Measurements from ENCODE around the gene VANGL2.

Gene VANGL2

GRCh38 chr1:160432371-160432786 lies 32.0 kb downstream of the VANGL2 start:
- Histone ChIP-seq H3K9ac (ENCODE audit: low read depth, low read length) (no peak overlapping the region), H3K4me3 (ENCODE audit: low read length) (no peak overlapping the region), H3K4me2 (ENCODE audit: low read length) (no peak overlapping the region), H3K4me1 (ENCODE audit: control insufficient read depth, insufficient read depth, low read length) (no peaks in the 10 kb centered on the region), H3K36me3 (ENCODE audit: insufficient read depth, low read length) (no peaks in the 10 kb centered on the region), H3K27me3 (ENCODE audit: control insufficient read depth, insufficient read depth, low read length) (peaks cover 15% of the 10 kb centered on the region), H3K9me3 (replicated peaks; ENCODE audit: low read length) (no peaks in the 10 kb centered on the region)

DNA sequence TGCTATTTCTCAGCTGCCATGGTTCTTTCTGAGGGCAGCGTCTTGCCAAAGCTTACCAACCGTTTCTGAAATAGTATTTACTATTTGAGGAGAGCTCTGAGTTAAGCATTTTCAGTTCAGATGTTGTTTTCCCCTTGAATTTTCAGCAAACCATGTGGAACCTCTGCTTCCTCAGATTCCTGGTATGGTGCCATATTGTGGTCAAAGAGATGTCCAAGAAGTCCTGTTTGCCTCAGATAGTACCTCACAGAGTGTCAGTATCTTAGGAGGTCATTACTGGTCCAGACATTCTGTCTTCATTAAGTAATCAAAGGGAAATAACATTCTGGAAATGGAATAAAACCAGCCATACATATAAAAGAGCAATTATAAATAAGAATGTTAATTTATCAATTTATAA lies 36.6 kb downstream of the VANGL2 start:
- no peaks in the 10 kb centered on the region for H3K4me1 ChIP-seq (ENCODE audit: control insufficient read depth, insufficient read depth, low read length)
- no peaks in the 10 kb centered on the region for H3K36me3 ChIP-seq (ENCODE audit: insufficient read depth, low read length)
- no peak overlapping the region for H3K9ac ChIP-seq (ENCODE audit: low read depth, low read length)
- no peaks in the 10 kb centered on the region for H3K9me3 ChIP-seq (replicated peaks; ENCODE audit: low read length)
- H3K27me3 ChIP-seq (ENCODE audit: control insufficient read depth, insufficient read depth, low read length), result peaks cover 9% of the 10 kb centered on the region
- H3K4me2 ChIP-seq (ENCODE audit: low read length), result no peak overlapping the region
- no peak overlapping the region for H3K4me3 ChIP-seq (ENCODE audit: low read length)

DNA sequence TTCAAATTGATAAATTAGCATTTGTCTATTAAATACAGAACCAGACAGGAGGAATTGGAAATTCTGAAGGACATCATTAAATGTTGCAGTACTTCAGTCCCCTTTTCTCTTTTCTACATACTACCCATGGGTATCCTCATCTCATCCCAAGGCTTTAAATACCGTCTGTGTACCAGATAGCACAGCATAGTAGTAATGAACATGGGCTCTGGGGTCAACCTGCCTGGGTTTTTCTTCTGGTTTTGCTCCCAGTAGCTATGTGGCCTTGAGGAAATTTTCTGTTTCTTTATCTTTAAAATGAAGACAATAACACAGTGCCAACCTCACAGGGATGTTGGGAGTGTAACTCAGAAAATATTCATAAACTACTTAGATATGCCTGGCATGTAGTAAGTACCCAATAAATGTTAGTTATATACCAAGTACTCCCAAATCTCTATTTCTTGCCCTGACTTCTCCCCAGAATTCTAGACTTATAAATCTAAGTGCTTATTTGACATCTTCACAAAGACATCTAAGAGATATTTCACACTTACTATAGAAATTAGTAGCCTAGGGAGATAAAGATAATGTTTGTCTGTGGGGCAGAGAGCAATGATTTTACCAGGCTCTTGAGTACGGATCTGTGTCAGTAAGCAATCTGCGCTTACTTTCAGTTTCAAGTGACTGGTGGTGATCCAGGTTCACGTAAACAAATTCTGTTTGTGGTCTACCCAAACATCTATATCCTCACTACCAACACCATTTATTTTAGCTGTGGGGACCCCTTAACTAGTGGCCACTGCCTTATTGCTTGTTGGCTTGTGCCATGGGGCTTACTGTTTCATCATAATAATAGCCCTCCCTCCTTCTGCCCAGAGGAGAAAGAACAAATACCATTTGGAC lies 37.3 kb downstream of the VANGL2 start:
- no peaks in the 10 kb centered on the region for H3K9me3 ChIP-seq (replicated peaks; ENCODE audit: low read length)
- H3K4me2 ChIP-seq (ENCODE audit: low read length), result peak overlapping the region; percentile 41
- no peaks in the 10 kb centered on the region for H3K36me3 ChIP-seq (ENCODE audit: insufficient read depth, low read length)
- no peak overlapping the region for H3K4me3 ChIP-seq (ENCODE audit: low read length)
- peaks cover 9% of the 10 kb centered on the region for H3K27me3 ChIP-seq (ENCODE audit: control insufficient read depth, insufficient read depth, low read length)
- no peaks in the 10 kb centered on the region for H3K4me1 ChIP-seq (ENCODE audit: control insufficient read depth, insufficient read depth, low read length)
- H3K9ac ChIP-seq (ENCODE audit: low read depth, low read length), result no peak overlapping the region

DNA sequence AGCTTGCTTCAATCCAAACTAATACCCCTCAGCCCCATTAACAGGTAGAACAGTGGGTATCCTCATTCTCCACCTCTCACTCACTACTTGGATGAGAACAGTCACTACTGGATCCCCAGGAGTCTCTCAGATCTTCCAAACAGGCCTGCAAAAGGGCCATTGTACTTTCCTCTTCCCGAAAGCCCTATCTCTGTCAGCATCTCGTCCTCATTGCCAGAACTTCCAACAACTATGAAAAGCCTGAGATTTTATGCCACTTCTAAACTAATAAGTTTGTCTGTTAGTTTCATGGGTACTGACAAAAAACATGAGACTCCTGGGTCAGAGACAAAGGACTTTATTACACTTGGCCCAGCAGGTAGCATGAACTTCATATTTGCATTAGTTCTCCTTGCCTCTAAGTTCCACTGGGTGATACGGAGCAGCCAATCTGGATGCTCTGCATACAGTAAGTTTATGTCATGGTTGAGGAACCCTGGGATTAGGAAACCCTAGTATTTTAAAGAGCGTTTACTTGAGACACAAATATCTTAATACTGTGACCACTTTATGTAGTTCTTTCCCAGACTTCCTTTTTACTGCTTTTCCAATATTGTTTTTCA lies 38.1 kb downstream of the VANGL2 start:
- Histone ChIP-seq H3K9me3 (replicated peaks; ENCODE audit: low read length) (no peaks in the 10 kb centered on the region), H3K9ac (ENCODE audit: low read depth, low read length) (no peak overlapping the region), H3K4me1 (ENCODE audit: control insufficient read depth, insufficient read depth, low read length) (no peaks in the 10 kb centered on the region), H3K4me3 (ENCODE audit: low read length) (no peak overlapping the region), H3K27me3 (ENCODE audit: control insufficient read depth, insufficient read depth, low read length) (peaks cover 9% of the 10 kb centered on the region), H3K4me2 (ENCODE audit: low read length) (peak overlapping the region; percentile 41), H3K36me3 (ENCODE audit: insufficient read depth, low read length) (no peaks in the 10 kb centered on the region)

DNA sequence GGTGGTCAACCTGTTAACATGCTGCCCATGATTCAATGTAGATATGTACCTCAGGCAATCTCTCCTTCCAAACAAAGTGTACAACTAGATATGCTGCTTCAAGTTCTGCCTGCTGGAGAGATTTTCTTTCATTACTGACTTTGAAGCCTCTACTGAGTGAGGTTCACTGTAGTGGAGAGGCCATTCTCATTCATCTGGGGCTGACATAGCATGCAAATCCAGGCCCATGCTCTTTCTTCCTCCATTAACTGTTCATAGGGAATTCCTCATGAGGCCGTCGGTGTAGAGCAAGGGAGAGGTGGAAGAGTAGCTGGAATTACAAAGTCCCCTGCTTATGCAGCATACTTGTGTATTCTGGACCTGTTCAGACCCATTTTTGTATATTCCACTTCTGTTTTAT lies 38.6 kb downstream of the VANGL2 start:
- H3K4me1 ChIP-seq (ENCODE audit: control insufficient read depth, insufficient read depth, low read length), result no peaks in the 10 kb centered on the region
- H3K9me3 ChIP-seq (replicated peaks; ENCODE audit: low read length), result no peaks in the 10 kb centered on the region
- H3K27me3 ChIP-seq (ENCODE audit: control insufficient read depth, insufficient read depth, low read length), result peaks cover 7% of the 10 kb centered on the region
- H3K4me2 ChIP-seq (ENCODE audit: low read length), result no peak overlapping the region
- H3K9ac ChIP-seq (ENCODE audit: low read depth, low read length), result no peak overlapping the region
- H3K4me3 ChIP-seq (ENCODE audit: low read length), result no peak overlapping the region
- H3K36me3 ChIP-seq (ENCODE audit: insufficient read depth, low read length), result no peaks in the 10 kb centered on the region

DNA sequence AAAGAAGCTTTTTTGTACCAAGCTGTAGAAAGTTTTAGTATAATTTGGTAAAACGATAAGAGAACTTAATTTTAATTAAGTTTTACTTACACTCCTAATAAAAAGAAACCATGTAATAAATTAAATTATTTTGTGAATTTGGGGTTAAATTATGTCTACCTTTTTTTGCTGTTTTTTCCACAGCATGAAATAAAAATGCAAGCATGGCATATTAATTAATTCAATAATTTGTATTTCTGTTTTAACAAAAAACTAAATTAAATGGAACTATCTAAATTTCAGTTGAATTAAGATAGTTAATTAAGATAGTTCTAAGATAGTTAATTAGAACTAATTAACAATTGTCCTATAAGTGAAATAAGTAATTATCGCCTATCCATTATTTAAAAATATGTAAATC lies 39.4 kb downstream of the VANGL2 start:
- Histone ChIP-seq H3K36me3 (ENCODE audit: insufficient read depth, low read length) (no peaks in the 10 kb centered on the region), H3K27me3 (ENCODE audit: control insufficient read depth, insufficient read depth, low read length) (peaks cover 6% of the 10 kb centered on the region), H3K4me1 (ENCODE audit: control insufficient read depth, insufficient read depth, low read length) (no peaks in the 10 kb centered on the region), H3K9me3 (replicated peaks; ENCODE audit: low read length) (no peaks in the 10 kb centered on the region), H3K9ac (ENCODE audit: low read depth, low read length) (no peak overlapping the region), H3K4me2 (ENCODE audit: low read length) (no peak overlapping the region), H3K4me3 (ENCODE audit: low read length) (no peak overlapping the region)

DNA sequence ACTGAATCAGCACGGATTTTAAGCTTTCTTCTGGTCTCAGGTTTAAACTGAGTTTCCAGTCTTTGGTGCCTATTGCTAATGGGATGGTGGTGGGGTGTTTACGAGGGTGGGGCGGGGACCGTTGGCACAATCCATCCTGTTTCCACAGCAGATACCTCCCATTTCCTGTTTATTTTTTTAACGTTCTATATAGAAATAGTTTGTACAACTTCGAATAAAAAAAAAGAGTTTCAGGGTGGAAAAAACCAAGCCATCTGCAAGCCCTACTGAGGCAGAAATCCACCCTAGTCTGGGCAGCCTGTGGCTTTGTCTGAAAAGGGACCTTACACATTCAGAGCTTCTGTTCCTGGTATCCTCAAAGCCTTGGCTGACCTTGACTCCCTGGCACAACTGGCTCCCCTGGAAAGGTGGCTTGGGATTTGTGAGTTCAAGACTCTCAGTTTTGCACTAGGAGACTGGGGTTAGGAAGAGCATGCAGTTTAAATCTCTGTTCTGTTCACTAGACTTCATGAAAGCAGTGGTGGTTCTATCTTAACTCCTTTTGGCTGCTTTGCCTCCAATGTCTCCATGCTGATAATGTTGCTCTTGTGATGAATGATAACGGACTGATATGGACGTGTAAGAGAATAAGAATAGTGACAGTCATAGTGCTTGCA lies 46.7 kb downstream of the VANGL2 start:
- H3K36me3 ChIP-seq (ENCODE audit: insufficient read depth, low read length), result no peaks in the 10 kb centered on the region
- no peak overlapping the region for H3K4me2 ChIP-seq (ENCODE audit: low read length)

DNA sequence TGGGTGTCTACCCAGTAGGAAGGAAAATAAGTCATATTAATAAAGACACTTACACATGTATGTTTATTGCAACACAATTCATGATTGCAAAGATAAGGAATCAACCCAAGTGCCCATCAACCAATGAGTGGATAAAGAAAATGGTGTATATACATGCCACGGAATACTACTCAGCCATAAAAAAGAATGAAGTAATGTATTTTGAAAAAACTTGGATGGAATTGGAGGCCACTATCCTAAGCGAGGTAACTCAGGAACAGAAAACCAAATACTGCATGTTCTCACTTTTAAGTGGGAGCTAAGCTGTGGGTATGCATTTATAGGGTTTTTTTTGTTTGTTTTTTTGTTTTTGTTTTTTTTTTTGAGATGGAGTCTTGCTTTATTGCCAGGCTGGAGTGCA lies 49.1 kb downstream of the VANGL2 start:
- H3K9ac ChIP-seq (ENCODE audit: low read depth, low read length), result no peak overlapping the region
- no peak overlapping the region for H3K4me3 ChIP-seq (ENCODE audit: low read length)
- H3K36me3 ChIP-seq (ENCODE audit: insufficient read depth, low read length), result no peaks in the 10 kb centered on the region
- H3K4me2 ChIP-seq (ENCODE audit: low read length), result no peak overlapping the region
- no peaks in the 10 kb centered on the region for H3K27me3 ChIP-seq (ENCODE audit: control insufficient read depth, insufficient read depth, low read length)
- no peaks in the 10 kb centered on the region for H3K9me3 ChIP-seq (replicated peaks; ENCODE audit: low read length)
- H3K4me1 ChIP-seq (ENCODE audit: control insufficient read depth, insufficient read depth, low read length), result no peaks in the 10 kb centered on the region

More for the DNA sequence above, 46.7 kb downstream of the VANGL2 start:
- Histone ChIP-seq H3K9ac (ENCODE audit: low read depth, low read length) (no peak overlapping the region), H3K4me1 (ENCODE audit: control insufficient read depth, insufficient read depth, low read length) (no peaks in the 10 kb centered on the region), H3K9me3 (replicated peaks; ENCODE audit: low read length) (no peaks in the 10 kb centered on the region), H3K4me3 (ENCODE audit: low read length) (no peak overlapping the region), H3K27me3 (ENCODE audit: control insufficient read depth, insufficient read depth, low read length) (no peaks in the 10 kb centered on the region)

DNA sequence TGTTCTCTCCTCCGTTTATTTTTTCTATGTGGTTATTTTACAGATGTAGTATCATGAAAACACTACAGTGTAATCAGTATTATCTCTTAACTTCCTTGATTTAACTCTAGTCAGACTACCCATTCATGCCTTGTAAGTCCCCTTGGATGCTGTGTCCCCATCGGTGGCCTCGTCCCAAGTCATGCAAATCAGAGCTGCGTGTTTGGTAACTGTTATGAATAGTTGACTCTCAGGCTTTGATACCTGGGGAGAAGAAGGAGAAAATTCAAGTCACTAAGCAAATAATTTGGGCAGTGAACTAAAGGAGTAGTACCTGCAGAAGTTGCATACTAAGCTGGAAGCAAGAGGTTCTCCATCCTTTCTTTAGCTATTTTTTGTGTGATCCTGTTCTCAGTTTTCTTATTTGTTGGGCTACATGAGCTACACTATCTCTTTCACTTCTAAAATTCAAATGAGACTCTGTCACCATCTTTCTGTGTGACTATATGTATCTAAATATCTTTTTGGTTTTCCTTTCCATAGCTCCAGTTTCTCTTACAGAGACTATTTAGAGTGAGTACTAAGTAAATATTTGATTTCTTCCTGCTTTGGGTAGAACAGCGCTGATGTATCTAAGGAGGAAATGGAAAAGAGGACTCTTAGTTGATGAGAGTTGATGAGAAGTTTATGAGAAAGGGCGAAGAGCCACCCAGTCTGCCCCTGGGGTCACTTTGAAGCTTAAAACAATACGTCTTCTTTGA lies 50.9 kb downstream of the VANGL2 start:
- Histone ChIP-seq H3K4me1 (ENCODE audit: control insufficient read depth, insufficient read depth, low read length) (no peaks in the 10 kb centered on the region), H3K27me3 (ENCODE audit: control insufficient read depth, insufficient read depth, low read length) (no peaks in the 10 kb centered on the region), H3K36me3 (ENCODE audit: insufficient read depth, low read length) (no peaks in the 10 kb centered on the region)

GRCh38 chr1:160451859-160452232 lies 51.5 kb downstream of the VANGL2 start:
- H3K36me3 ChIP-seq (ENCODE audit: insufficient read depth, low read length), result no peaks in the 10 kb centered on the region
- H3K4me2 ChIP-seq (ENCODE audit: low read length), result no peak overlapping the region
- no peak overlapping the region for H3K9ac ChIP-seq (ENCODE audit: low read depth, low read length)
- no peaks in the 10 kb centered on the region for H3K27me3 ChIP-seq (ENCODE audit: control insufficient read depth, insufficient read depth, low read length)
- H3K4me1 ChIP-seq (ENCODE audit: control insufficient read depth, insufficient read depth, low read length), result no peaks in the 10 kb centered on the region
- no peaks in the 10 kb centered on the region for H3K9me3 ChIP-seq (replicated peaks; ENCODE audit: low read length)
- H3K4me3 ChIP-seq (ENCODE audit: low read length), result no peak overlapping the region

More for the DNA sequence above, 50.9 kb downstream of the VANGL2 start:
- no peaks in the 10 kb centered on the region for H3K9me3 ChIP-seq (replicated peaks; ENCODE audit: low read length)
- no peak overlapping the region for H3K9ac ChIP-seq (ENCODE audit: low read depth, low read length)
- H3K4me2 ChIP-seq (ENCODE audit: low read length), result no peak overlapping the region
- no peak overlapping the region for H3K4me3 ChIP-seq (ENCODE audit: low read length)

- H3K36me3 ChIP-seq (ENCODE audit: insufficient read depth, low read length), result no peaks in the 10 kb centered on the region
- no peak overlapping the region for H3K4me2 ChIP-seq (ENCODE audit: low read length)
- no peaks in the 10 kb centered on the region for H3K27me3 ChIP-seq (ENCODE audit: control insufficient read depth, insufficient read depth, low read length)
- no peak overlapping the region for H3K4me3 ChIP-seq (ENCODE audit: low read length)
- no peaks in the 10 kb centered on the region for H3K4me1 ChIP-seq (ENCODE audit: control insufficient read depth, insufficient read depth, low read length)
- H3K9me3 ChIP-seq (replicated peaks; ENCODE audit: low read length), result no peaks in the 10 kb centered on the region
- no peak overlapping the region for H3K9ac ChIP-seq (ENCODE audit: low read depth, low read length)
Measured at GRCh38 chr1:160453443-160453842, 53.1 kb downstream of the VANGL2 start.

All from skeletal muscle satellite cell (primary cell).